Keratinocyte (primary cell): ENCODE measurements around the gene DSE. TPM values are rescaled to one million over a fixed set of nuclear protein-coding genes. Genes with fewer than 3 reads are reported as not detected.

Experiments
- DNase-seq: peaks from one replicate; pipeline ENCODE4 v3.0.0-alpha.2; 2011; ENCODE audit warnings: low read depth, missing footprints, low spot score
- FAIRE-seq: peaks from 2 replicates; lab custom pipeline; 2011; peaks lifted over from hg19 to GRCh38; lab: Jason Lieb, UNC
- H2AFZ ChIP-seq: 2 replicates; pipeline ENCODE4 v1.6.0; 2012; ENCODE audit warnings: low read length, control low read depth, inconsistent platforms; ENCODE audit not compliant: control insufficient read depth
- H3K27ac ChIP-seq: 2 replicates; pipeline ENCODE4 v1.5.1; 2011; ENCODE audit warnings: low read length; ENCODE audit not compliant: control insufficient read depth, insufficient read depth
- H3K27me3 ChIP-seq: 3 replicates; pipeline ENCODE4 v1.6.0; 2011; ENCODE audit warnings: low read length; ENCODE audit not compliant: control insufficient read depth, insufficient read depth; ENCODE audit errors: extremely low read depth
- H3K36me3 ChIP-seq, 2 experiments: 2 replicates in 1 of 2; 3 replicates in 1 of 2; pipeline ENCODE4 v1.5.1; 2011; ENCODE audit warnings: low read length in 2 of 2, mild to moderate bottlenecking in 1 of 2; ENCODE audit not compliant: control insufficient read depth in 2 of 2, insufficient read depth in 2 of 2; ENCODE audit errors: extremely low read depth in 1 of 2
- H3K4me1 ChIP-seq: 3 replicates; pipeline ENCODE4 v1.5.1; 2011; ENCODE audit warnings: low read length; ENCODE audit not compliant: control insufficient read depth, insufficient read depth; ENCODE audit errors: extremely low read depth
- H3K4me2 ChIP-seq: 3 replicates; pipeline ENCODE4 v1.6.0; 2011; ENCODE audit warnings: low read depth, low read length; ENCODE audit not compliant: control insufficient read depth, insufficient read depth; ENCODE audit errors: extremely low read depth
- H3K4me3 ChIP-seq, 3 experiments: fragments of 200-600 bp in 1 of 3; sonication (generic) in 1 of 3; 2 replicates in 2 of 3; 3 replicates in 1 of 3; pipeline ENCODE4 v1.5.1; 2011 to 2016; ENCODE audit warnings: low read length in 3 of 3, mild to moderate bottlenecking in 3 of 3, control low read depth in 2 of 3, inconsistent platforms in 1 of 3, low read depth in 1 of 3, mixed read lengths in 1 of 3, mixed run types in 1 of 3, moderate library complexity in 1 of 3; ENCODE audit not compliant: control insufficient read depth in 2 of 3, insufficient read depth in 2 of 3; ENCODE audit errors: extremely low read depth in 1 of 3
- H3K79me2 ChIP-seq: 2 replicates; pipeline ENCODE4 v1.6.0; 2012; ENCODE audit warnings: low read length; ENCODE audit not compliant: control insufficient read depth, insufficient read depth
- H3K9ac ChIP-seq: 3 replicates; pipeline ENCODE4 v1.6.0; 2011; ENCODE audit warnings: low read length; ENCODE audit not compliant: control insufficient read depth, insufficient read depth; ENCODE audit errors: extremely low read depth
- H3K9me1 ChIP-seq: 3 replicates; pipeline ENCODE4 v1.6.0; 2011; ENCODE audit warnings: low read length; ENCODE audit not compliant: control insufficient read depth, insufficient read depth; ENCODE audit errors: extremely low read depth
- H3K9me3 ChIP-seq: 2 replicates; pipeline ENCODE4 v1.5.1; 2012; ENCODE audit warnings: low read depth, low read length; ENCODE audit not compliant: control insufficient read depth
- H4K20me1 ChIP-seq: 3 replicates; pipeline ENCODE4 v1.6.0; 2011; ENCODE audit warnings: low read length; ENCODE audit not compliant: control insufficient read depth, insufficient read depth; ENCODE audit errors: extremely low read depth
- EZH2 ChIP-seq: IDR thresholded peaks from one replicate; pipeline ENCODE4 v1.6.1; 2012; ENCODE audit warnings: inconsistent platforms, mild to moderate bottlenecking, low read length, moderate library complexity
- dilution Hi-C: fragments of 300-500 bp; cut with MboI; formaldehyde crosslinking; loops from one replicate; pipeline ENCODE4 v1.7.0; 2020; ENCODE audit warnings: low sequenced_read_pairs; ENCODE audit not compliant: extremely low pct_ligation_motif_present
- polyA plus RNA-seq, 5 experiments: library from polyadenylated mRNA; depleted of rRNA in 3 of 5; stranded (reverse) in 3 of 5; stranded (forward) in 1 of 5; unstranded in 1 of 5; fragments of >200 nt; gene quantifications; 1 replicate in 1 of 5; 2 replicates in 3 of 5; 3 replicates in 1 of 5; pipeline versions ENCODE4 v1.2.1 to v1.2.3, GENCODE V29; 2011 to 2012; ENCODE audit warnings: missing spikeins in 2 of 5, low read depth in 1 of 5, low replicate concordance in 1 of 5
- TF ChIP-seq, protein P1 (sequence below), 3 experiments: IDR thresholded peaks in 1 of 3; conservative IDR thresholded peaks in 1 of 3; optimal IDR thresholded peaks in 1 of 3; 2 replicates in 2 of 3; 3 replicates in 1 of 3; pipeline versions ENCODE3 to v1.5.1; 2011; ENCODE audit warnings: low read length in 3 of 3, mild to moderate bottlenecking in 3 of 3, moderate library complexity in 2 of 3, control low read depth in 1 of 3, inconsistent platforms in 1 of 3; ENCODE audit not compliant: insufficient read depth in 2 of 3; ENCODE audit errors: extremely low read depth in 1 of 3

The DSE gene
- polyA plus RNA-seq, 1 donor (not counting 4 experiments of a cell fraction or from before 2014, with no cell fraction given), result 99.7 TPM

DNA sequence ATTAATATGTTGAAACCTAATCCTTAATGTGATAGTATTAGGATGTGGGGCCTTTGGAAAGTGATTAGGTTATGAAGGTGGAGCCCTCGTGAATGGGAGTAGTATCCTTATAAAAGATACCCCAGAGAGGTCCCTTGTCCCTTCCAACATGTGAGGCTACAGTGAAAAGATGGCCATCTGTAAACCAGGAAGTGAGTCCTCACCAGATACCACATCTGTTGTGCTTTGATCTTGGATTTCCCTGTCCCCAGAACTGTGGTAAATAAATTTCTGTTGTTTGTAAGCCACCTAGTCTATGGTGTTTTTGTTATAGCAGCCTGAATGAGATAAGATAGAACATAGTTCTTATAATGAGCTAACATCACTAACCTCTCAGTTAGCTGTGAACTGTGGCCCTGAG is 73.8 kb downstream of the DSE start:
- Histone ChIP-seq H3K4me2 (no peak overlapping the region), H3K36me3 (no peaks in the 10 kb centered on the region), H3K79me2 (no peaks in the 10 kb centered on the region), H3K27me3 (no peaks in the 10 kb centered on the region), H4K20me1 (no peaks in the 10 kb centered on the region), H3K9me3 (no peaks in the 10 kb centered on the region), H3K9me1 (no peaks in the 10 kb centered on the region), H3K9ac (no peak overlapping the region), H2AFZ (no peak overlapping the region), H3K4me3 (no peak overlapping the region), H3K4me1 (peaks cover 22% of the 10 kb centered on the region), H3K27ac (no peak overlapping the region)
- DNase-seq (no peak), FAIRE-seq (peak; percentile 61)
- dilution Hi-C loops, result no loop called here
- no peak for TF ChIP-seq EZH2
- TF ChIP-seq, protein P1, sequence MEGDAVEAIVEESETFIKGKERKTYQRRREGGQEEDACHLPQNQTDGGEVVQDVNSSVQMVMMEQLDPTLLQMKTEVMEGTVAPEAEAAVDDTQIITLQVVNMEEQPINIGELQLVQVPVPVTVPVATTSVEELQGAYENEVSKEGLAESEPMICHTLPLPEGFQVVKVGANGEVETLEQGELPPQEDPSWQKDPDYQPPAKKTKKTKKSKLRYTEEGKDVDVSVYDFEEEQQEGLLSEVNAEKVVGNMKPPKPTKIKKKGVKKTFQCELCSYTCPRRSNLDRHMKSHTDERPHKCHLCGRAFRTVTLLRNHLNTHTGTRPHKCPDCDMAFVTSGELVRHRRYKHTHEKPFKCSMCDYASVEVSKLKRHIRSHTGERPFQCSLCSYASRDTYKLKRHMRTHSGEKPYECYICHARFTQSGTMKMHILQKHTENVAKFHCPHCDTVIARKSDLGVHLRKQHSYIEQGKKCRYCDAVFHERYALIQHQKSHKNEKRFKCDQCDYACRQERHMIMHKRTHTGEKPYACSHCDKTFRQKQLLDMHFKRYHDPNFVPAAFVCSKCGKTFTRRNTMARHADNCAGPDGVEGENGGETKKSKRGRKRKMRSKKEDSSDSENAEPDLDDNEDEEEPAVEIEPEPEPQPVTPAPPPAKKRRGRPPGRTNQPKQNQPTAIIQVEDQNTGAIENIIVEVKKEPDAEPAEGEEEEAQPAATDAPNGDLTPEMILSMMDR (optimal IDR thresholded peaks at IDR 0.05 in 1 of 3, IDR thresholded peaks at IDR 0.05 in 1 of 3, conservative IDR thresholded peaks at IDR 0.05 in 1 of 3; ENCODE audit: extremely low read depth in 1 of 3, insufficient read depth in 2 of 3, low read length in 3 of 3), result no peak

DNA sequence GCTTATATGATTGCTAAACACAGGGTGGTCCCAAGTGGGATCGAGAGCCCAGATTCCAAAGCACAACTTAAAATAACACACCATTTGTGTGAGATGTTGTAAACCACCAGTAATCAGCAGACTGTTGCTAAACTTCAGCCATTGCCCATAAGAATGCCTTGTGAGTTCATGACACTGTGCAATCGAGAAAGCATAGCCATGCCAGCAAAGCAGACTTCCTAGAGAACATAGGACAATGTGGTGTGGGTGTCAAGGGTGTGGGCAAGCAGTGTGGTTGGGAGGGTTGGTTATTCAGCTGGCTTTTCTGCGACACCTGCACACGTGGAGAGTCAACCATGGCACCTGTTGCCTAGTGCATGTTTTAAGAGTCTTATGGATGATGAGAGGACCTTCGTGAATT is 74.4 kb downstream of the DSE start:
- Histone ChIP-seq H3K79me2 (no peaks in the 10 kb centered on the region), H3K4me1 (peaks cover 24% of the 10 kb centered on the region), H3K9ac (no peak overlapping the region), H3K4me2 (no peak overlapping the region), H3K27ac (no peak overlapping the region), H4K20me1 (no peaks in the 10 kb centered on the region), H3K9me1 (no peaks in the 10 kb centered on the region), H3K4me3 (no peak overlapping the region), H3K27me3 (no peaks in the 10 kb centered on the region), H3K36me3 (no peaks in the 10 kb centered on the region), H3K9me3 (no peaks in the 10 kb centered on the region), H2AFZ (no peak overlapping the region)
- FAIRE-seq (no peak), DNase-seq (no peak)
- dilution Hi-C loops, result no loop called here
- TF ChIP-seq EZH2, result no peak
- TF ChIP-seq, protein P1 (optimal IDR thresholded peaks at IDR 0.05 in 1 of 3, IDR thresholded peaks at IDR 0.05 in 1 of 3, conservative IDR thresholded peaks at IDR 0.05 in 1 of 3; ENCODE audit: extremely low read depth in 1 of 3, insufficient read depth in 2 of 3, low read length in 3 of 3), result no peak
